Muscle layer of duodenum (tissue), 2 donors: ENCODE data around the gene BLID.

Experiments used
- H3K27ac ChIP-seq: one replicate; pipeline ENCODE4 v1.7.0; 2013; ENCODE audit warnings: mild to moderate bottlenecking, low read length
- H3K27me3 ChIP-seq: one replicate; pipeline ENCODE4 v1.7.0; 2013; ENCODE audit warnings: low read depth, mild to moderate bottlenecking, control low read depth, low read length
- H3K36me3 ChIP-seq, 2 donors: one replicate each; pipeline ENCODE4 v1.7.0; 2013; ENCODE audit warnings: low read length in 2 of 2, control low read depth in 1 of 2, mild to moderate bottlenecking in 1 of 2; ENCODE audit not compliant: insufficient read depth in 2 of 2, control insufficient read depth in 1 of 2
- H3K4me1 ChIP-seq, 2 donors: one replicate each; pipeline ENCODE4 v1.7.0; 2013; ENCODE audit warnings: low read length in 2 of 2, mild to moderate bottlenecking in 2 of 2, control low read depth in 1 of 2, moderate library complexity in 1 of 2; ENCODE audit not compliant: insufficient read depth in 2 of 2, control insufficient read depth in 1 of 2
- H3K4me3 ChIP-seq, 2 donors: one replicate each; pipeline ENCODE4 v1.7.0; 2013; ENCODE audit warnings: low read length in 2 of 2, low read depth in 1 of 2, mild to moderate bottlenecking in 1 of 2
- H3K9me3 ChIP-seq, 2 donors: one replicate each; pipeline ENCODE4 v1.7.0; 2013; ENCODE audit warnings: low read length in 2 of 2, control low read depth in 1 of 2, mild to moderate bottlenecking in 1 of 2; ENCODE audit not compliant: control insufficient read depth in 1 of 2
- donor health status: healthy.

The BLID gene

GRCh38 chr11:122154994-122155393 is 39.0 kb upstream of the BLID start:
- no peak overlapping the region for H3K27ac ChIP-seq

GRCh38 chr11:122154227-122154626 is 38.2 kb upstream of the BLID start:
- Histone ChIP-seq H3K4me3 (no peak overlapping the region), H3K27ac (no peak overlapping the region), H3K9me3 (no peaks in the 10 kb centered on the region), H3K36me3 (peaks cover 0 to 17% of the 10 kb centered on the region in 2 donors), H3K4me1 (peaks cover 0 to 5% of the 10 kb centered on the region in 2 donors), H3K27me3 (no peaks in the 10 kb centered on the region)

More at GRCh38 chr11:122154994-122155393, 39.0 kb upstream of the BLID start:
- Histone ChIP-seq H3K9me3 (no peaks in the 10 kb centered on the region), H3K27me3 (no peaks in the 10 kb centered on the region), H3K4me3 (no peak overlapping the region), H3K36me3 (peaks cover 0 to 17% of the 10 kb centered on the region in 2 donors), H3K4me1 (peaks cover 0 to 12% of the 10 kb centered on the region in 2 donors)

GRCh38 chr11:122153746-122154145 is 37.7 kb upstream of the BLID start:
- H3K4me1 ChIP-seq, result peaks cover 0 to 5% of the 10 kb centered on the region in 2 donors
- no peak overlapping the region for H3K27ac ChIP-seq
- H3K27me3 ChIP-seq, result no peaks in the 10 kb centered on the region
- H3K9me3 ChIP-seq, result no peaks in the 10 kb centered on the region
- H3K4me3 ChIP-seq, result no peak overlapping the region
- peaks cover 0 to 15% of the 10 kb centered on the region in 2 donors for H3K36me3 ChIP-seq

GRCh38 chr11:122150216-122151124 is 34.5 kb upstream of the BLID start:
- H3K27me3 ChIP-seq, result no peaks in the 10 kb centered on the region
- H3K4me3 ChIP-seq, result no peak overlapping the region
- no peaks in the 10 kb centered on the region for H3K36me3 ChIP-seq
- no peaks in the 10 kb centered on the region for H3K9me3 ChIP-seq
- H3K27ac ChIP-seq, result no peak overlapping the region
- peaks cover 0 to 5% of the 10 kb centered on the region in 2 donors for H3K4me1 ChIP-seq

GRCh38 chr11:122149202-122149601 is 33.2 kb upstream of the BLID start:
- H3K27me3 ChIP-seq, result no peaks in the 10 kb centered on the region
- H3K4me1 ChIP-seq, result peaks cover 0 to 5% of the 10 kb centered on the region in 2 donors
- no peaks in the 10 kb centered on the region for H3K9me3 ChIP-seq
- no peak overlapping the region for H3K4me3 ChIP-seq
- H3K36me3 ChIP-seq, result no peaks in the 10 kb centered on the region
- H3K27ac ChIP-seq, result no peak overlapping the region

GRCh38 chr11:122146475-122146874 is 30.5 kb upstream of the BLID start:
- H3K9me3 ChIP-seq, result no peaks in the 10 kb centered on the region
- no peaks in the 10 kb centered on the region for H3K27me3 ChIP-seq
- H3K4me1 ChIP-seq, result peaks cover 0 to 5% of the 10 kb centered on the region in 2 donors
- H3K36me3 ChIP-seq, result no peaks in the 10 kb centered on the region
- no peak overlapping the region for H3K4me3 ChIP-seq
- no peak overlapping the region for H3K27ac ChIP-seq

GRCh38 chr11:122145715-122146274 is 29.8 kb upstream of the BLID start:
- peaks cover 0 to 5% of the 10 kb centered on the region in 2 donors for H3K4me1 ChIP-seq
- no peaks in the 10 kb centered on the region for H3K36me3 ChIP-seq

GRCh38 chr11:122144752-122145151 is 28.7 kb upstream of the BLID start:
- H3K27me3 ChIP-seq, result no peaks in the 10 kb centered on the region
- H3K36me3 ChIP-seq, result no peaks in the 10 kb centered on the region
- no peaks in the 10 kb centered on the region for H3K9me3 ChIP-seq
- H3K4me1 ChIP-seq, result no peaks in the 10 kb centered on the region
- no peak overlapping the region for H3K27ac ChIP-seq
- no peak overlapping the region for H3K4me3 ChIP-seq

More at GRCh38 chr11:122145715-122146274, 29.8 kb upstream of the BLID start:
- Histone ChIP-seq H3K4me3 (no peak overlapping the region), H3K27ac (no peak overlapping the region), H3K9me3 (no peaks in the 10 kb centered on the region), H3K27me3 (no peaks in the 10 kb centered on the region)

- H3K36me3 ChIP-seq, result no peaks in the 10 kb centered on the region
- H3K4me1 ChIP-seq, result no peaks in the 10 kb centered on the region
- no peaks in the 10 kb centered on the region for H3K9me3 ChIP-seq
- H3K27me3 ChIP-seq, result no peaks in the 10 kb centered on the region
- no peak overlapping the region for H3K27ac ChIP-seq
- no peak overlapping the region for H3K4me3 ChIP-seq
Observed at GRCh38 chr11:122141725-122142124, 25.7 kb upstream of the BLID start.

GRCh38 chr11:122140500-122140899 is 24.5 kb upstream of the BLID start:
- H3K4me1 ChIP-seq, result no peaks in the 10 kb centered on the region
- no peaks in the 10 kb centered on the region for H3K36me3 ChIP-seq
- H3K9me3 ChIP-seq, result no peaks in the 10 kb centered on the region
- no peak overlapping the region for H3K4me3 ChIP-seq
- no peaks in the 10 kb centered on the region for H3K27me3 ChIP-seq
- H3K27ac ChIP-seq, result no peak overlapping the region

GRCh38 chr11:122139595-122139866 is 23.5 kb upstream of the BLID start:
- no peak overlapping the region for H3K4me3 ChIP-seq
- H3K27me3 ChIP-seq, result no peaks in the 10 kb centered on the region
- no peaks in the 10 kb centered on the region for H3K36me3 ChIP-seq
- H3K27ac ChIP-seq, result no peak overlapping the region
- no peaks in the 10 kb centered on the region for H3K4me1 ChIP-seq
- no peaks in the 10 kb centered on the region for H3K9me3 ChIP-seq
